Measurements from ENCODE around the gene ANO10.

The ANO10 gene

GRCh38 chr3:43343815-43344214 is 278.0 kb downstream of the ANO10 start:
- no peak for DNase-seq

GRCh38 chr3:43343185-43343584 is 278.6 kb downstream of the ANO10 start:
- DNase-seq = peak; percentile 44

- no peak for DNase-seq
Measured at GRCh38 chr3:43341788-43342187, 280.0 kb downstream of the ANO10 start.

- no peak for DNase-seq
Measured at GRCh38 chr3:43340403-43340802, 281.4 kb downstream of the ANO10 start.

- DNase-seq = no peak
Measured at GRCh38 chr3:43338295-43338694, 283.5 kb downstream of the ANO10 start.

- no peak for DNase-seq
Measured at GRCh38 chr3:43335799-43336198, 286.0 kb downstream of the ANO10 start.

GRCh38 chr3:43334976-43335375 is 286.8 kb downstream of the ANO10 start:
- no peak for DNase-seq

GRCh38 chr3:43331381-43331780 is 290.4 kb downstream of the ANO10 start:
- no peak for DNase-seq

- no peak for DNase-seq
Measured at GRCh38 chr3:43330981-43331380, 290.8 kb downstream of the ANO10 start.

- DNase-seq = no peak
Measured at GRCh38 chr3:43328653-43329052, 293.2 kb downstream of the ANO10 start.

GRCh38 chr3:43327582-43327979 is 294.2 kb downstream of the ANO10 start:
- DNase-seq = no peak

GRCh38 chr3:43326891-43327581 is 294.8 kb downstream of the ANO10 start:
- no peak for DNase-seq

- DNase-seq = no peak
Measured at GRCh38 chr3:43323541-43323940, 298.3 kb downstream of the ANO10 start.

- DNase-seq = no peak
Measured at GRCh38 chr3:43320288-43320687, 301.5 kb downstream of the ANO10 start.

GRCh38 chr3:43319794-43320193 is 302.0 kb downstream of the ANO10 start:
- no peak for DNase-seq

GRCh38 chr3:43319376-43319775 is 302.4 kb downstream of the ANO10 start:
- DNase-seq = no peak

GRCh38 chr3:43317461-43318316 is 304.1 kb downstream of the ANO10 start:
- no peak for DNase-seq

- no peak for DNase-seq
Measured at GRCh38 chr3:43316783-43317460, 304.9 kb downstream of the ANO10 start.
